ENCODE data around the gene ABCB11.

DNA sequence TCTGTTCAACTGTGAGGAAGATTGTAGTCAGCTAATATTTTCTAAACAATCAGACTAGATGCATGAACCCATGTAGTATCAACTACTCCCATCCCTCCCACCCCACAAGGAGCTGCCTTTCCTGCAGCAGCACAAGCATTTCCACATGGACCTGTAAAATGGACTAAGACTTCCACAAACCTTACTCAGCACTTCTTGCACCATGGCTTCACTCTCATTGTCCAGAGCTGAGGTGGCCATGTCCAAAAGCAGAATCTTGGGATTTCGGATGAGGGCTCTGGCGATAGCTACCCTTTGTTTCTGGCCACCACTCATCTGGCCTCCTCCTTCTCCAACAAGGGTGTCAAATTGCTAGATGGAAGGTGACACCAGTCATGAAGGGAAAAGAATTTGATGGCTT is 61.3 kb downstream of the ABCB11 start:
- TF ChIP-seq MEF2A (IDR thresholded peaks at IDR 0.05; ENCODE audit: insufficient read depth, low read depth, low read length) (no peak), CHD2 (IDR thresholded peaks at IDR 0.05; ENCODE audit: borderline replicate concordance, low read depth, low read length) (no peak), POLR2AphosphoS2 (IDR thresholded peaks at IDR 0.05; ENCODE audit: low read depth, low read length) (no peak), POLR2A (IDR thresholded peaks at IDR 0.05; ENCODE audit: low read depth, low read length) (no peak), TCF7 (IDR thresholded peaks at IDR 0.05; ENCODE audit: borderline replicate concordance) (no peak), CTCF (IDR thresholded peaks at IDR 0.05 in 2 of 3, conservative IDR thresholded peaks at IDR 0.05 in 1 of 3; ENCODE audit: control insufficient read depth in 2 of 3, extremely low read depth in 1 of 3, insufficient read depth in 1 of 3, low read depth in 3 of 3, low read length in 3 of 3) (no peak), RAD21 (IDR thresholded peaks at IDR 0.05; ENCODE audit: insufficient read depth, low read depth, low read length) (no peak), MYC (IDR thresholded peaks at IDR 0.05; ENCODE audit: insufficient read depth, insufficient read length, insufficient replicate concordance, low read length, severe bottlenecking) (no peak), NBN (IDR thresholded peaks at IDR 0.05) (no peak), ATF7 (IDR thresholded peaks at IDR 0.05; ENCODE audit: low read depth) (no peak), DPF2 (IDR thresholded peaks at IDR 0.05) (no peak), SUZ12 (IDR thresholded peaks at IDR 0.05; ENCODE audit: unreplicated experiment) (no peak)
- TF ChIP-seq, protein P1, sequence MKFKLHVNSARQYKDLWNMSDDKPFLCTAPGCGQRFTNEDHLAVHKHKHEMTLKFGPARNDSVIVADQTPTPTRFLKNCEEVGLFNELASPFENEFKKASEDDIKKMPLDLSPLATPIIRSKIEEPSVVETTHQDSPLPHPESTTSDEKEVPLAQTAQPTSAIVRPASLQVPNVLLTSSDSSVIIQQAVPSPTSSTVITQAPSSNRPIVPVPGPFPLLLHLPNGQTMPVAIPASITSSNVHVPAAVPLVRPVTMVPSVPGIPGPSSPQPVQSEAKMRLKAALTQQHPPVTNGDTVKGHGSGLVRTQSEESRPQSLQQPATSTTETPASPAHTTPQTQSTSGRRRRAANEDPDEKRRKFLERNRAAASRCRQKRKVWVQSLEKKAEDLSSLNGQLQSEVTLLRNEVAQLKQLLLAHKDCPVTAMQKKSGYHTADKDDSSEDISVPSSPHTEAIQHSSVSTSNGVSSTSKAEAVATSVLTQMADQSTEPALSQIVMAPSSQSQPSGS (IDR thresholded peaks at IDR 0.05; ENCODE audit: low read length): no peak
- TF ChIP-seq, protein P2, sequence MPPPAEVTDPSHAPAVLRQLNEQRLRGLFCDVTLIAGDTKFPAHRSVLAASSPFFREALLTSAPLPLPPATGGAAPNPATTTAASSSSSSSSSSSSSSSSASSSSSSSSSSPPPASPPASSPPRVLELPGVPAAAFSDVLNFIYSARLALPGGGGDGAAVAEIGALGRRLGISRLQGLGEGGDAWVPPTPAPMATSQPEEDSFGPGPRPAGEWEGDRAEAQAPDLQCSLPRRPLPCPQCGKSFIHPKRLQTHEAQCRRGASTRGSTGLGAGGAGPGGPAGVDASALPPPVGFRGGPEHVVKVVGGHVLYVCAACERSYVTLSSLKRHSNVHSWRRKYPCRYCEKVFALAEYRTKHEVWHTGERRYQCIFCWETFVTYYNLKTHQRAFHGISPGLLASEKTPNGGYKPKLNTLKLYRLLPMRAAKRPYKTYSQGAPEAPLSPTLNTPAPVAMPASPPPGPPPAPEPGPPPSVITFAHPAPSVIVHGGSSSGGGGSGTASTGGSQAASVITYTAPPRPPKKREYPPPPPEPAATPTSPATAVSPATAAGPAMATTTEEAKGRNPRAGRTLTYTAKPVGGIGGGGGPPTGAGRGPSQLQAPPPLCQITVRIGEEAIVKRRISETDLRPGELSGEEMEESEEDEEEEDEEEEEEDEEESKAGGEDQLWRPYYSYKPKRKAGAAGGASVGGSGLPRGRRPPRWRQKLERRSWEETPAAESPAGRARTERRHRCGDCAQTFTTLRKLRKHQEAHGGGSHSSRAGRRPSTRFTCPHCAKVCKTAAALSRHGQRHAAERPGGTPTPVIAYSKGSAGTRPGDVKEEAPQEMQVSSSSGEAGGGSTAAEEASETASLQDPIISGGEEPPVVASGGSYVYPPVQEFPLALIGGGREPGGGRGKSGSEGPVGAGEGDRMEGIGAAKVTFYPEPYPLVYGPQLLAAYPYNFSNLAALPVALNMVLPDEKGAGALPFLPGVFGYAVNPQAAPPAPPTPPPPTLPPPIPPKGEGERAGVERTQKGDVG (CRISPR knock-in tag; IDR thresholded peaks at IDR 0.05): no peak

Data from GM12878 (cell line).